A673 (cell line): ENCODE data around the gene SLC35D2. TPM values are rescaled to one million over a fixed set of nuclear protein-coding genes. Genes with fewer than 3 reads are reported as not detected.

Experiments used
- BruUV-seq: library from RNA; stranded (reverse); fragments of 400-500 nt; replicated peaks from 2 replicates; lab custom pipeline; 2021; lab: Mats Ljungman, UMichigan
- CTCF ChIA-PET: fragments of 300-600 bp; sonication (Branson Sonifier 250); formaldehyde crosslinking; loops from one replicate; lab custom pipeline; 2022; ENCODE audit warnings: antibody characterized with exemption; lab: Charles Lee
- POLR2A ChIA-PET: fragments of 300-600 bp; sonication (Branson Sonifier 250); formaldehyde crosslinking; loops from one replicate; lab custom pipeline; 2022; ENCODE audit warnings: antibody characterized with exemption; ENCODE audit not compliant: low non-redundant PET; lab: Charles Lee
- DNase-seq: peaks from one replicate; pipeline ENCODE4 v3.0.0-alpha.2; 2015; ENCODE audit warnings: low spot score
- H3K27ac ChIP-seq: fragments of 200-600 bp; sonication (generic); 2 replicates; pipeline ENCODE4 v1.5.1; 2016; ENCODE audit warnings: mixed run types, low read depth, mild to moderate bottlenecking, mixed read lengths, antibody characterized with exemption, low read length; ENCODE audit not compliant: poor library complexity, severe bottlenecking
- H3K27me3 ChIP-seq: fragments of 200-600 bp; sonication (generic); replicated peaks from 2 replicates; pipeline ENCODE4 v1.6.1; 2017; ENCODE audit warnings: mixed run types, low read depth, mild to moderate bottlenecking, mixed read lengths, antibody characterized with exemption, low read length; ENCODE audit not compliant: insufficient read depth, poor library complexity
- H3K36me3 ChIP-seq: fragments of 200-600 bp; sonication (generic); 2 replicates; pipeline ENCODE4 v1.6.1; 2016; ENCODE audit warnings: mixed run types, mild to moderate bottlenecking, mixed read lengths, antibody characterized with exemption, low read length; ENCODE audit not compliant: insufficient read depth, poor library complexity, severe bottlenecking
- H3K4me1 ChIP-seq: fragments of 200-600 bp; sonication (generic); 2 replicates; pipeline ENCODE4 v1.6.1; 2017; ENCODE audit warnings: mixed run types, mild to moderate bottlenecking, mixed read lengths, antibody characterized with exemption, low read length; ENCODE audit not compliant: insufficient read depth, poor library complexity, severe bottlenecking
- H3K4me3 ChIP-seq: fragments of 200-600 bp; sonication (generic); 2 replicates; pipeline ENCODE4 v1.5.1; 2016; ENCODE audit warnings: low read depth, mixed run types, mild to moderate bottlenecking, mixed read lengths, low read length; ENCODE audit not compliant: poor library complexity, severe bottlenecking
- H3K9me3 ChIP-seq: fragments of 200-600 bp; sonication (generic); 2 replicates; pipeline ENCODE4 v1.6.1; 2016; ENCODE audit warnings: mixed run types, low read depth, mild to moderate bottlenecking, mixed read lengths, antibody characterized with exemption, low read length; ENCODE audit not compliant: poor library complexity, severe bottlenecking
- EZH2 ChIP-seq: fragments of 200-600 bp; sonication (generic); IDR thresholded peaks from 2 replicates; pipeline ENCODE4 v1.6.1; 2017; ENCODE audit warnings: borderline replicate concordance, low read depth, mild to moderate bottlenecking, mixed read lengths, antibody characterized with exemption, low read length; ENCODE audit not compliant: poor library complexity, severe bottlenecking
- intact Hi-C: fragments of 100-400 bp; cut with micrococcal nuclease; formaldehyde crosslinking; loops from one replicate; pipeline ENCODE4 v1.10.0; 2022; ENCODE audit not compliant: unreplicated experiment
- total RNA-seq: library from RNA; stranded (reverse); gene quantifications from 2 replicates; pipeline ENCODE4 v1.2.3, GENCODE V29; 2021
- TF ChIP-seq, protein P1 (sequence below): fragments of 300-800, 200-600 bp; sonication (generic); conservative IDR thresholded peaks from 2 replicates; pipeline ENCODE4 v1.5.1; 2017; ENCODE audit warnings: low read depth, mild to moderate bottlenecking, antibody characterized with exemption, low read length, moderate library complexity, mixed read lengths

SLC35D2 gene
- total RNA-seq, 1 experiment from 2014 or later, result 1.1 TPM

DNA sequence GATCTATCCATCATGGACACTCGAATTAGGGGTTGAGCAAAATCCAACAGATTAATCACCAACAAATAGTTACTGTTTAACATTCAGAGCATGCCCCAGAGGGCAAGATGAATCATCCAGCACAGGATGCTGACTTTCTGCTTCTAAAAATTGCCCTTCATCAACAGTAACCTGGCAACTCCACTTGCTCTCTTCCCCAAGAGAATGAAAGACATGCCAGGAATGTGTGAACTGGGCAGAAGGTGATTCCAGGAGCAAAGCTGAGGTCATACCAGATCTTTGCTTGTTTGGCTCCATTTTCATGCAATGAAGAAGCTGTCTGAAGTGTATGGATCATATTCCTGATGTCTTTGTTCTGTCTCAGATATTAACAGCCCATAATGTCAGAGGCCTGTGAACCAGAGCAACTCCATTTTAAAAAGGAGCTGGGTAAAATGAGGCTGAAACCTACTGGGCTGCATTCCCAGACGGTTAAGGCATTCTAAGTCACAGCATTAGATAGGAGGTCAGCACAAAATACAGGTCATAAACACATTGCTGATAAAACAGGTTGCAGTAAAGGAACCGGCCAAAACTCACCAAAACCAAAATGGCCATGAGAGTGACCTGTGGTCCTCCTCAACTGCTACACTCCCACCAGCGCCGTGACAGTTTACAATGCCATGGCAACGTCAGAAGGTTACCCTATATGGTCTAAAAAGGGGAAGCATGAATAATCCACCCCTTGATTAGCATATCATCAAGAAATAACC lies 37.1 kb upstream of the SLC35D2 start:
- Histone ChIP-seq H3K36me3 (no peaks in the 10 kb centered on the region), H3K27ac (peak overlapping the region; percentile 99), H3K4me1 (peaks cover 14% of the 10 kb centered on the region), H3K27me3 (no peaks in the 10 kb centered on the region), H3K4me3 (no peak overlapping the region), H3K9me3 (no peaks in the 10 kb centered on the region)
- intact Hi-C loops, result no loop called here
- CTCF ChIA-PET, result interaction anchor here (0.6 kb wide), 1 partner anchor 265 kb away, joined by 3 read pairs; no protein-coding TSS in a partner anchor
- BruUV-seq, result no TSS peak
- DNase-seq, result peak; percentile 61
- POLR2A ChIA-PET, result no interaction called here
- TF ChIP-seq, protein P1, sequence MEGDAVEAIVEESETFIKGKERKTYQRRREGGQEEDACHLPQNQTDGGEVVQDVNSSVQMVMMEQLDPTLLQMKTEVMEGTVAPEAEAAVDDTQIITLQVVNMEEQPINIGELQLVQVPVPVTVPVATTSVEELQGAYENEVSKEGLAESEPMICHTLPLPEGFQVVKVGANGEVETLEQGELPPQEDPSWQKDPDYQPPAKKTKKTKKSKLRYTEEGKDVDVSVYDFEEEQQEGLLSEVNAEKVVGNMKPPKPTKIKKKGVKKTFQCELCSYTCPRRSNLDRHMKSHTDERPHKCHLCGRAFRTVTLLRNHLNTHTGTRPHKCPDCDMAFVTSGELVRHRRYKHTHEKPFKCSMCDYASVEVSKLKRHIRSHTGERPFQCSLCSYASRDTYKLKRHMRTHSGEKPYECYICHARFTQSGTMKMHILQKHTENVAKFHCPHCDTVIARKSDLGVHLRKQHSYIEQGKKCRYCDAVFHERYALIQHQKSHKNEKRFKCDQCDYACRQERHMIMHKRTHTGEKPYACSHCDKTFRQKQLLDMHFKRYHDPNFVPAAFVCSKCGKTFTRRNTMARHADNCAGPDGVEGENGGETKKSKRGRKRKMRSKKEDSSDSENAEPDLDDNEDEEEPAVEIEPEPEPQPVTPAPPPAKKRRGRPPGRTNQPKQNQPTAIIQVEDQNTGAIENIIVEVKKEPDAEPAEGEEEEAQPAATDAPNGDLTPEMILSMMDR, result no peak
- TF ChIP-seq EZH2, result no peak

DNA sequence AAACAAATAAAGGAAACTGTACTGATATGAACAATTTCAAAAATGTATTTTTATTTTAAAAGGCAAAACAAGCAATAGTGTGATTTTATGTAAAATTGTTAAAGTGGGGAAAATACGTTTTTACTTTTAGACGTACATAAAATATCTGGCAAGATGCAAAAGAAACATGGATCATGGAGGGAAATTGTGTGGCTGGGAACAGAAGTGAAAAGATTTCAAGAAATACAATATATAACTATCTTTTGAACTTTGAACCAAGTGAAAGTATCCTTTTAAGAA lies 36.1 kb upstream of the SLC35D2 start:
- intact Hi-C loops, result no loop called here
- DNase-seq, result no peak
- TF ChIP-seq, protein P1, result no peak
- TF ChIP-seq EZH2, result no peak
- Histone ChIP-seq H3K36me3 (no peaks in the 10 kb centered on the region), H3K4me1 (peaks cover 14% of the 10 kb centered on the region), H3K4me3 (peak overlapping the region; percentile 82), H3K27ac (peak overlapping the region; percentile 99), H3K9me3 (no peaks in the 10 kb centered on the region), H3K27me3 (no peaks in the 10 kb centered on the region)
- POLR2A ChIA-PET, result no interaction called here
- no TSS peak for BruUV-seq
- CTCF ChIA-PET, result no interaction called here

DNA sequence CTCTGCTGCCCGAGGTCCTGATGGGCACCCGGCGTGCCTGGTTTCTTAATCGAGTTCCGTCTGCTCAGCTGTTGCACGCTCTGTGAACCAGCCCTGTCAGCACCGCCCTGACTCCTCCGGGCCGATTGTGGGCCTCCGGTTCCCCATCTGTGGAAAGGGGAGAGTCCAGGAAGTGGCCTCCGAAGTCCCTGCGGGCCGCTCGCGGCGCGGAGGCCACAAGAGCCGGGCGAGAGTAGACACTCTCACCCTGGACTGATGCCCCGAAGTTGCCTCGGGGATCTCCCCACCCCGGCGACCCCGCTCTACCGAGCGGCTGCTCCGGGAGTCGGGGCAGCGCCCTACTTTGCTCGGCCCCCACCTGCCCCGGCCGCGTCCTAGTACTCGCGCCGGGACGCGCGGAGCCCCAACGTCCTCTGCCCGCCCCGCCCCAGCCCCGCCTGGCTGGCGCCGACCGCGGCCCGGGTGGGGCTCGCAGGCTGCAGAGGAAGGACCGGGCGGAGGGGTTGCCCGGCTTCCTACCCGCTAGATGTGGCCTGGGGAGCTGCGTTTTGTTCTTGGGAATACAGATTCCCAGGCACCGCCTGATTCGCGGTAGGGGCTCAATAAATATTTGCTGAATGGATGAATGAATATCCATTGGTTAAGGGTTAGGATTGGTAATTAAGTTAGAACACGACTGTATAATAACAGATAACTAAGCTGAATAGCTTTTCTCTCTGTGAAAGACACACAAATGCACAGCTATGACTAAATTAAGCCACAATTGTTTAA lies 35.6 kb upstream of the SLC35D2 start:
- TSS peak; percentile 67 for BruUV-seq

More for the DNA sequence above, 35.6 kb upstream of the SLC35D2 start:
- CTCF ChIA-PET, result interaction anchor here (0.5 kb wide), 1 partner anchor 9 kb away, joined by 3 read pairs; no protein-coding TSS in a partner anchor
- TF ChIP-seq EZH2, result no peak
- TF ChIP-seq, protein P1, result no peak
- intact Hi-C loops, result no loop called here
- Histone ChIP-seq H3K36me3 (no peaks in the 10 kb centered on the region), H3K4me1 (peaks cover 14% of the 10 kb centered on the region), H3K27me3 (no peaks in the 10 kb centered on the region), H3K27ac (peak overlapping the region; percentile 99), H3K9me3 (no peaks in the 10 kb centered on the region), H3K4me3 (peak overlapping the region; percentile 82)
- POLR2A ChIA-PET, result no interaction called here
- DNase-seq, result peak; percentile 84
